GM23338 (cell line): Measurements from ENCODE around the gene GAPVD1. TPM values are rescaled to one million over a fixed set of nuclear protein-coding genes. Genes with fewer than 3 reads are reported as not detected.

Experiments used
- ATAC-seq: fragments of 200-7000 bp; cut with Tn5 transposase; 3 replicates; pipeline ENCODE4 v1.9.1; 2020
- DNase-seq: peaks from one replicate; pipeline ENCODE4 v3.0.0-alpha.2; 2015; ENCODE audit warnings: low spot score
- H2AFZ ChIP-seq: fragments of 200-600 bp; sonication (generic); 2 replicates; pipeline ENCODE4 v1.8.0; 2016; ENCODE audit warnings: antibody characterized with exemption, mild to moderate bottlenecking, moderate library complexity
- H3F3A ChIP-seq: fragments of 200-600 bp; sonication (generic); replicated peaks from 2 replicates; pipeline ENCODE4 v1.8.0; 2017; ENCODE audit warnings: antibody characterized with exemption, mixed run types, low read depth
- H3K27ac ChIP-seq: fragments of 200-600 bp; sonication (generic); 2 replicates; pipeline ENCODE4 v1.6.1; 2016; ENCODE audit warnings: low read depth
- H3K27me3 ChIP-seq: fragments of 200-600 bp; sonication (generic); 2 replicates; pipeline ENCODE4 v1.8.0; 2016; ENCODE audit warnings: mild to moderate bottlenecking, mixed run types, moderate library complexity; ENCODE audit not compliant: insufficient read depth
- H3K36me3 ChIP-seq: fragments of 200-600 bp; sonication (generic); 2 replicates; pipeline ENCODE4 v1.8.0; 2016; ENCODE audit warnings: mild to moderate bottlenecking; ENCODE audit not compliant: insufficient read depth
- H3K4me1 ChIP-seq: fragments of 200-600 bp; sonication (generic); 2 replicates; pipeline ENCODE4 v1.8.0; 2016; ENCODE audit warnings: mild to moderate bottlenecking, moderate library complexity; ENCODE audit not compliant: insufficient read depth
- H3K4me2 ChIP-seq: fragments of 200-600 bp; sonication (generic); 2 replicates; pipeline ENCODE4 v1.7.1; 2017; ENCODE audit warnings: mixed run types
- H3K4me3 ChIP-seq: fragments of 200-600 bp; sonication (generic); 2 replicates; pipeline ENCODE4 v1.6.1; 2016; ENCODE audit warnings: mixed run types
- H3K79me2 ChIP-seq: fragments of 200-600 bp; sonication (generic); replicated peaks from 2 replicates; pipeline ENCODE4 v1.8.0; 2017; ENCODE audit warnings: mild to moderate bottlenecking; ENCODE audit not compliant: insufficient read depth
- H3K9me2 ChIP-seq: fragments of 200-600 bp; sonication (generic); 2 replicates; pipeline ENCODE4 v1.8.0; 2017; ENCODE audit not compliant: insufficient read depth
- H4K20me1 ChIP-seq: fragments of 200-600 bp; sonication (generic); replicated peaks from 2 replicates; pipeline ENCODE4 v1.8.0; 2017; ENCODE audit warnings: mild to moderate bottlenecking; ENCODE audit not compliant: insufficient read depth
- H3K27ac Mint-ChIP-seq: 2 replicates; pipeline ENCODE4 v1.8.0; 2020; ENCODE audit warnings: inconsistent platforms, mild to moderate bottlenecking, moderate library complexity, mixed read lengths
- H3K27me3 Mint-ChIP-seq: 3 replicates; pipeline ENCODE4 v1.8.0; 2022; ENCODE audit warnings: low read depth, mild to moderate bottlenecking, moderate library complexity, mixed read lengths, inconsistent platforms; ENCODE audit not compliant: insufficient read depth, poor library complexity
- H3K36me3 Mint-ChIP-seq: 3 replicates; pipeline ENCODE4 v1.8.0; 2021; ENCODE audit warnings: low read depth, mild to moderate bottlenecking, inconsistent platforms, moderate library complexity, mixed read lengths
- H3K4me1 Mint-ChIP-seq: 3 replicates; pipeline ENCODE4 v1.8.0; 2020; ENCODE audit warnings: mild to moderate bottlenecking, inconsistent platforms, mixed read lengths
- H3K4me3 Mint-ChIP-seq: 3 replicates; pipeline ENCODE4 v1.8.0; 2021; ENCODE audit warnings: moderate library complexity, mild to moderate bottlenecking, inconsistent platforms, mixed read lengths
- H3K9me3 Mint-ChIP-seq: 3 replicates; pipeline ENCODE4 v1.8.0; 2020; ENCODE audit warnings: moderate library complexity, mild to moderate bottlenecking, inconsistent platforms, mixed read lengths
- CREB1 ChIP-seq: fragments of 250-450 bp; sonication (Bioruptor Pico); IDR thresholded peaks from 2 replicates; pipeline ENCODE4 v1.5.0; 2020; ENCODE audit warnings: low read depth, mild to moderate bottlenecking, moderate library complexity
- ETS1 ChIP-seq: IDR thresholded peaks from 2 replicates; pipeline ENCODE4 v1.6.1; 2016; ENCODE audit warnings: antibody characterized with exemption
- EZH2 ChIP-seq: fragments of 200-600 bp; sonication (generic); IDR thresholded peaks from one replicate; pipeline ENCODE4 v1.8.0; 2017; ENCODE audit warnings: antibody characterized with exemption, mild to moderate bottlenecking, low read depth; ENCODE audit not compliant: unreplicated experiment
- EZH2phosphoT487 ChIP-seq: fragments of 200-600 bp; sonication (generic); IDR thresholded peaks from one replicate; pipeline ENCODE4 v1.8.1; 2018; ENCODE audit warnings: antibody characterized with exemption; ENCODE audit not compliant: unreplicated experiment
- JUNB ChIP-seq: IDR thresholded peaks from one replicate; pipeline ENCODE4 v1.6.1; 2016; ENCODE audit warnings: antibody characterized with exemption; ENCODE audit not compliant: unreplicated experiment
- NANOG ChIP-seq: IDR thresholded peaks from 2 replicates; pipeline ENCODE4 v1.6.1; 2016; ENCODE audit warnings: antibody characterized with exemption, borderline replicate concordance
- POLR2AphosphoS5 ChIP-seq: IDR thresholded peaks from 2 replicates; pipeline ENCODE4 v1.6.1; 2016; ENCODE audit warnings: antibody characterized with exemption, low read depth
- REST ChIP-seq: IDR thresholded peaks from one replicate; pipeline ENCODE4 v1.6.1; 2018; ENCODE audit warnings: antibody characterized with exemption; ENCODE audit not compliant: unreplicated experiment
- STAT1 ChIP-seq: IDR thresholded peaks from one replicate; pipeline ENCODE4 v1.6.1; 2016; ENCODE audit warnings: antibody characterized with exemption; ENCODE audit not compliant: unreplicated experiment
- ZNF114 ChIP-seq: fragments of 250-450 bp; sonication (Bioruptor Pico); IDR thresholded peaks from 2 replicates; pipeline ENCODE4 v1.5.0; 2020; ENCODE audit warnings: mild to moderate bottlenecking, moderate library complexity
- ZNF331 ChIP-seq: fragments of 250-450 bp; sonication (Bioruptor Pico); IDR thresholded peaks from 2 replicates; pipeline ENCODE4 v1.5.0; 2020; ENCODE audit warnings: low read depth, mild to moderate bottlenecking, moderate library complexity
- polyA plus RNA-seq: library from polyadenylated mRNA; unstranded; fragments of >200 nt; fragmentation: Nextera tagmentation; extraction: Ambion mirVana; gene quantifications from 2 replicates; pipeline ENCODE4 v1.2.1, GENCODE V29; 2016
- total RNA-seq: library from RNA; depleted of rRNA; stranded (reverse); fragments of >200 nt; shearing (Covaris generic); gene quantifications from 2 replicates; pipeline ENCODE4 v1.2.3, GENCODE V29; 2014
- TF ChIP-seq, protein P1 (sequence below): fragments of 250-450 bp; sonication (Bioruptor Pico); IDR thresholded peaks from 2 replicates; pipeline ENCODE4 v1.5.0; 2020; ENCODE audit warnings: mild to moderate bottlenecking, moderate library complexity
- TF ChIP-seq, protein P2 (sequence below), 2 experiments: fragments of 200-600 bp in 1 of 2; sonication (generic) in 1 of 2; conservative IDR thresholded peaks; 2 replicates each; pipeline versions ENCODE4 v1.5.1 to v1.6.1; 2016 to 2017; ENCODE audit warnings: antibody characterized with exemption in 2 of 2, low read depth in 2 of 2, mild to moderate bottlenecking in 2 of 2, moderate library complexity in 1 of 2

Gene GAPVD1
- total and polyA plus RNA-seq, 2 experiments from 2014 or later, result 19.2 to 34.6 TPM

DNA sequence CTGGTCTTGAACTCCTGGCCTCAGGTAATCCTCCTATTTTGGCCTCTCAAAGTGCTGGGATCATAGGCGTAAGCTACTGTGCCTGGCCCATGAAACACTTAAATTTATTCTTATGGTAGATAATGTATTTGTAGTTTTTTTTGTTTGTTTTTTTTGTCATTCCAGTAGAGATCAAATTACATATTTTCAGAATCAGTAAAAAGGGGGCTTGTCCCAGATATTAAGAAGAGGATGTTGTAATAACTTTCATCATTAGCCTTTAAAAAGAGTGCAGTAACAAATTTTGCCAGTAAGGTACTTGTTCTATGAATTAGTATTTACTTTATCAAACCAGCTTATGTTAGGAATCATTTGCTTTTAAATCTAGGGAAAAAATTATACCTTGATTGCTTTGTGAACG lies 42.6 kb downstream of the GAPVD1 start:
- no peaks in the 10 kb centered on the region for H3K4me1 ChIP-seq
- no peaks in the 10 kb centered on the region for H3K9me3 Mint-ChIP-seq
- no peak for DNase-seq
- peaks cover 5% of the 10 kb centered on the region for H3K27me3 Mint-ChIP-seq
- H3K9me2 ChIP-seq, result no peaks in the 10 kb centered on the region
- no peak overlapping the region for H3K4me3 ChIP-seq
- no peak overlapping the region for H3K27ac Mint-ChIP-seq
- H3F3A ChIP-seq, result no peaks in the 10 kb centered on the region; the same call in 1 of the 2 replicates
- TF ChIP-seq EZH2 (no peak), POLR2AphosphoS5 (no peak), STAT1 (no peak), REST (no peak), EZH2phosphoT487 (no peak), NANOG (no peak), CREB1 (no peak), ETS1 (no peak), ZNF114 (CRISPR knock-in tag) (no peak), ZNF331 (CRISPR knock-in tag) (no peak), JUNB (no peak)
- TF ChIP-seq, protein P1, sequence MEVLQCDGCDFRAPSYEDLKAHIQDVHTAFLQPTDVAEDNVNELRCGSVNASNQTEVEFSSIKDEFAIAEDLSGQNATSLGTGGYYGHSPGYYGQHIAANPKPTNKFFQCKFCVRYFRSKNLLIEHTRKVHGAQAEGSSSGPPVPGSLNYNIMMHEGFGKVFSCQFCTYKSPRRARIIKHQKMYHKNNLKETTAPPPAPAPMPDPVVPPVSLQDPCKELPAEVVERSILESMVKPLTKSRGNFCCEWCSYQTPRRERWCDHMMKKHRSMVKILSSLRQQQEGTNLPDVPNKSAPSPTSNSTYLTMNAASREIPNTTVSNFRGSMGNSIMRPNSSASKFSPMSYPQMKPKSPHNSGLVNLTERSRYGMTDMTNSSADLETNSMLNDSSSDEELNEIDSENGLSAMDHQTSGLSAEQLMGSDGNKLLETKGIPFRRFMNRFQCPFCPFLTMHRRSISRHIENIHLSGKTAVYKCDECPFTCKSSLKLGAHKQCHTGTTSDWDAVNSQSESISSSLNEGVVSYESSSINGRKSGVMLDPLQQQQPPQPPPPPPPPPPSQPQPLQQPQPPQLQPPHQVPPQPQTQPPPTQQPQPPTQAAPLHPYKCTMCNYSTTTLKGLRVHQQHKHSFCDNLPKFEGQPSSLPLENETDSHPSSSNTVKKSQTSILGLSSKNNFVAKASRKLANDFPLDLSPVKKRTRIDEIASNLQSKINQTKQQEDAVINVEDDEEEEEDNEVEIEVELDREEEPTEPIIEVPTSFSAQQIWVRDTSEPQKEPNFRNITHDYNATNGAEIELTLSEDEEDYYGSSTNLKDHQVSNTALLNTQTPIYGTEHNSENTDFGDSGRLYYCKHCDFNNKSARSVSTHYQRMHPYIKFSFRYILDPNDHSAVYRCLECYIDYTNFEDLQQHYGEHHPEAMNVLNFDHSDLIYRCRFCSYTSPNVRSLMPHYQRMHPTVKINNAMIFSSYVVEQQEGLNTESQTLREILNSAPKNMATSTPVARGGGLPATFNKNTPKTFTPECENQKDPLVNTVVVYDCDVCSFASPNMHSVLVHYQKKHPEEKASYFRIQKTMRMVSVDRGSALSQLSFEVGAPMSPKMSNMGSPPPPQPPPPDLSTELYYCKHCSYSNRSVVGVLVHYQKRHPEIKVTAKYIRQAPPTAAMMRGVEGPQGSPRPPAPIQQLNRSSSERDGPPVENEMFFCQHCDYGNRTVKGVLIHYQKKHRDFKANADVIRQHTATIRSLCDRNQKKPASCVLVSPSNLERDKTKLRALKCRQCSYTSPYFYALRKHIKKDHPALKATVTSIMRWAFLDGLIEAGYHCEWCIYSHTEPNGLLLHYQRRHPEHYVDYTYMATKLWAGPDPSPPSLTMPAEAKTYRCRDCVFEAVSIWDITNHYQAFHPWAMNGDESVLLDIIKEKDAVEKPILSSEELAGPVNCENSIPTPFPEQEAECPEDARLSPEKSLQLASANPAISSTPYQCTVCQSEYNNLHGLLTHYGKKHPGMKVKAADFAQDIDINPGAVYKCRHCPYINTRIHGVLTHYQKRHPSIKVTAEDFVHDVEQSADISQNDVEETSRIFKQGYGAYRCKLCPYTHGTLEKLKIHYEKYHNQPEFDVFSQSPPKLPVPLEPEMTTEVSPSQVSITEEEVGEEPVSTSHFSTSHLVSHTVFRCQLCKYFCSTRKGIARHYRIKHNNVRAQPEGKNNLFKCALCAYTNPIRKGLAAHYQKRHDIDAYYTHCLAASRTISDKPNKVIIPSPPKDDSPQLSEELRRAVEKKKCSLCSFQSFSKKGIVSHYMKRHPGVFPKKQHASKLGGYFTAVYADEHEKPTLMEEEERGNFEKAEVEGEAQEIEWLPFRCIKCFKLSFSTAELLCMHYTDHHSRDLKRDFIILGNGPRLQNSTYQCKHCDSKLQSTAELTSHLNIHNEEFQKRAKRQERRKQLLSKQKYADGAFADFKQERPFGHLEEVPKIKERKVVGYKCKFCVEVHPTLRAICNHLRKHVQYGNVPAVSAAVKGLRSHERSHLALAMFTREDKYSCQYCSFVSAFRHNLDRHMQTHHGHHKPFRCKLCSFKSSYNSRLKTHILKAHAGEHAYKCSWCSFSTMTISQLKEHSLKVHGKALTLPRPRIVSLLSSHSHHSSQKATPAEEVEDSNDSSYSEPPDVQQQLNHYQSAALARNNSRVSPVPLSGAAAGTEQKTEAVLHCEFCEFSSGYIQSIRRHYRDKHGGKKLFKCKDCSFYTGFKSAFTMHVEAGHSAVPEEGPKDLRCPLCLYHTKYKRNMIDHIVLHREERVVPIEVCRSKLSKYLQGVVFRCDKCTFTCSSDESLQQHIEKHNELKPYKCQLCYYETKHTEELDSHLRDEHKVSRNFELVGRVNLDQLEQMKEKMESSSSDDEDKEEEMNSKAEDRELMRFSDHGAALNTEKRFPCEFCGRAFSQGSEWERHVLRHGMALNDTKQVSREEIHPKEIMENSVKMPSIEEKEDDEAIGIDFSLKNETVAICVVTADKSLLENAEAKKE, result no peak
- TF ChIP-seq, protein P2, sequence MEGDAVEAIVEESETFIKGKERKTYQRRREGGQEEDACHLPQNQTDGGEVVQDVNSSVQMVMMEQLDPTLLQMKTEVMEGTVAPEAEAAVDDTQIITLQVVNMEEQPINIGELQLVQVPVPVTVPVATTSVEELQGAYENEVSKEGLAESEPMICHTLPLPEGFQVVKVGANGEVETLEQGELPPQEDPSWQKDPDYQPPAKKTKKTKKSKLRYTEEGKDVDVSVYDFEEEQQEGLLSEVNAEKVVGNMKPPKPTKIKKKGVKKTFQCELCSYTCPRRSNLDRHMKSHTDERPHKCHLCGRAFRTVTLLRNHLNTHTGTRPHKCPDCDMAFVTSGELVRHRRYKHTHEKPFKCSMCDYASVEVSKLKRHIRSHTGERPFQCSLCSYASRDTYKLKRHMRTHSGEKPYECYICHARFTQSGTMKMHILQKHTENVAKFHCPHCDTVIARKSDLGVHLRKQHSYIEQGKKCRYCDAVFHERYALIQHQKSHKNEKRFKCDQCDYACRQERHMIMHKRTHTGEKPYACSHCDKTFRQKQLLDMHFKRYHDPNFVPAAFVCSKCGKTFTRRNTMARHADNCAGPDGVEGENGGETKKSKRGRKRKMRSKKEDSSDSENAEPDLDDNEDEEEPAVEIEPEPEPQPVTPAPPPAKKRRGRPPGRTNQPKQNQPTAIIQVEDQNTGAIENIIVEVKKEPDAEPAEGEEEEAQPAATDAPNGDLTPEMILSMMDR (conservative IDR thresholded peaks at IDR 0.05; ENCODE audit: low read depth in 2 of 2), result no peak
- no peak overlapping the region for H2AFZ ChIP-seq
- H3K79me2 ChIP-seq, result no peaks in the 10 kb centered on the region
- peaks cover 46% of the 10 kb centered on the region for H3K36me3 Mint-ChIP-seq
- no peaks in the 10 kb centered on the region for H3K4me1 Mint-ChIP-seq
- no peaks in the 10 kb centered on the region for H3K27me3 ChIP-seq
- H3K4me3 Mint-ChIP-seq, result no peak overlapping the region
- ATAC-seq, result no peak
- H4K20me1 ChIP-seq, result no peaks in the 10 kb centered on the region; the same call in 1 of the 2 replicates
- H3K36me3 ChIP-seq, result peaks cover 17% of the 10 kb centered on the region; the same call in 1 of the 2 replicates
- no peak overlapping the region for H3K4me2 ChIP-seq
- H3K27ac ChIP-seq, result no peak overlapping the region
